ENCODE data around the gene SPRING1.
"Not testable (repeated sequence)": the region's sequence is repeated elsewhere in the genome, so short reads cannot be mapped to it uniquely, and the experiment has no call there.

DNA sequence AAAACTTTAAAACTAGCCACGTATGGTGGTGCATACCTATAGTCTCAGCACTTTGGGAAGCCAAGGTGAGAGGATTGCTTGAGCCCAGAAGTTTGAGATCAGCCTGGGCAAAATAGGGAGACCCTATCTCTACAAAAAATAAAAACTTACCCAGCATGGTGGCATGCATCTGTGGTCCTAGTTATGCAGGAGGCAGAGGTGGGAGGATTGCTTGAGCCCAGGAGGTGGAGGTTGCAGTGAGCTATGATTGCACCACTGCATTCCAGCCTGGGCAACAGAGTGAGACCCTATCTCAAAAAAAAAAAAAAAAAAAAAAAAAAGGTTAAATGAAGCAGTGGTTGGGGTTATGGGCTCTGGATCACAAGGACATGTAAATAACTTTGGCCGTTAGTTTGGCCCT, 4.9 kb upstream of the SPRING1 start:
- TF ChIP-seq, protein P1, sequence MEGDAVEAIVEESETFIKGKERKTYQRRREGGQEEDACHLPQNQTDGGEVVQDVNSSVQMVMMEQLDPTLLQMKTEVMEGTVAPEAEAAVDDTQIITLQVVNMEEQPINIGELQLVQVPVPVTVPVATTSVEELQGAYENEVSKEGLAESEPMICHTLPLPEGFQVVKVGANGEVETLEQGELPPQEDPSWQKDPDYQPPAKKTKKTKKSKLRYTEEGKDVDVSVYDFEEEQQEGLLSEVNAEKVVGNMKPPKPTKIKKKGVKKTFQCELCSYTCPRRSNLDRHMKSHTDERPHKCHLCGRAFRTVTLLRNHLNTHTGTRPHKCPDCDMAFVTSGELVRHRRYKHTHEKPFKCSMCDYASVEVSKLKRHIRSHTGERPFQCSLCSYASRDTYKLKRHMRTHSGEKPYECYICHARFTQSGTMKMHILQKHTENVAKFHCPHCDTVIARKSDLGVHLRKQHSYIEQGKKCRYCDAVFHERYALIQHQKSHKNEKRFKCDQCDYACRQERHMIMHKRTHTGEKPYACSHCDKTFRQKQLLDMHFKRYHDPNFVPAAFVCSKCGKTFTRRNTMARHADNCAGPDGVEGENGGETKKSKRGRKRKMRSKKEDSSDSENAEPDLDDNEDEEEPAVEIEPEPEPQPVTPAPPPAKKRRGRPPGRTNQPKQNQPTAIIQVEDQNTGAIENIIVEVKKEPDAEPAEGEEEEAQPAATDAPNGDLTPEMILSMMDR (IDR thresholded peaks at IDR 0.05): not testable (repeated sequence)
- TF ChIP-seq POLR2A (IDR thresholded peaks at IDR 0.05): not testable (repeated sequence)
